Stimulated activated CD4-positive, alpha-beta T cell treated with anti-CD3 and anti-CD28 coated beads, TNF-alpha, amount 100 ng/mL, for 48 hours (primary cell): ENCODE data around the gene CACNA2D3.

Experiments used
- DNase-seq, 3 donors: peaks; one replicate each; pipeline ENCODE4 v3.0.0-alpha.2; 2020; ENCODE audit warnings: low read depth in 3 of 3

CACNA2D3 gene

GRCh38 chr3:54127499-54128056 is 5.2 kb downstream of the CACNA2D3 start:
- DNase-seq = no peak

GRCh38 chr3:54131026-54131605 is 8.8 kb downstream of the CACNA2D3 start:
- DNase-seq = no peak

- no peak for DNase-seq
These were observed 9.5 kb downstream of the CACNA2D3 start for GRCh38 chr3:54131890-54132289.

- no peak for DNase-seq
These were observed 10.3 kb downstream of the CACNA2D3 start for GRCh38 chr3:54132685-54133084.

DNA sequence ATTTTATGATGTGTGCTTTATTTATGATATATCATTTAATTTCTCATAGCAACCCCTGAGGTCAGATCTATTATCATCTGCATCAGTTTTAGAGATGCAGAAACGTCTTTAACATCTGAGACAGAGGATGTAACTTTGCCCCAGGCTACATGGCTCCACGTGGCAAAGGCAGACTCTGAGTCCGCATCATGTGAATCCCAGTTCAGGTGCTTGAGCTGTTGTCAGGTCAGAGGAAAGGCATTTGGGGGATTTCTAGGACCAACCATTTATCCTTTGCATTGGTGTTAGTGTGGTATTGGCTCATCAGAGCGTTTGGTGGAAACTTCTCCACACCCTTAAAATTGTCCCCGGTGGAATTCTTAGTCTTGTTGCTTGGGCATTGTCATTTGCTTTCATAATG is 10.8 kb downstream of the CACNA2D3 start:
- no peak for DNase-seq

- no peak for DNase-seq
These were observed 11.8 kb downstream of the CACNA2D3 start for GRCh38 chr3:54134155-54134554.

DNA sequence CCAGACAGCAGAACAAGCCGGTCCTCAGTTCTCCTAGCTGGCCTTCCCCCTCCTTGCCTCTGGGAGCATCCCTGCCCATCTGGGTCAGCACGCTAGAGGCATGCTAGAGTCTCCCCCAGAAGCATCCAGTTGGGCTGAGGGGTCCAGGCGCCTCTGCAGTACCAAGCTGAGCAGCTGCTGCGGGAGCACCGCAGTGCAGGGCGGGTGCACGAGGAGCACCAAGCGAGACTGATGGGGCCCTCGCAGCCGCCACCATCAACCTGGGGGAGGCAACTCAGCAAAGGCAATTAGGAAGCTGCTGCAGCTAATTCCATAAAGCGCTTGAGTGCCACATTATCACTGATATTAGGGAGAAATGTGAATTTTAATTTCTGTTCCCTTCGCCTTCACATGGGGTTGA is 12.4 kb downstream of the CACNA2D3 start:
- DNase-seq = no peak

DNA sequence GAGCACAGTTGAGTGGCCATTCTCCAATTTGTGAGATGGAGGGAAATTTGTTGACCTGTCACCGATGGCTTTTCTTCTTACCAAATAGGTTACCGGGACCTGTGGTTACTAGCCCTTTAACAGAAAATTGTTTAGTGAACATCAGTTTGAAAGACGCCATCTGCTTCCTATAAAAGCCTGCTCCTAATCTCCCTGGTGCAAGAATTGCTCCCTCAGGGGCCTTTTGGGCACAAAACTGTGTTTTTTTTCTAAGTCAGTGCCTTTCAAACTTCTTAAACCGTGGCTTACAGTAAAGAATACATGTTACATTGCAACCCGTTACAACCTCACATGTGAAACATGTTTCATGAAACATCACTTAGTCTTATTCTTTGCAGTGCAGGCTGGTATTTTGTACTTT is 15.0 kb downstream of the CACNA2D3 start:
- no peak for DNase-seq

DNA sequence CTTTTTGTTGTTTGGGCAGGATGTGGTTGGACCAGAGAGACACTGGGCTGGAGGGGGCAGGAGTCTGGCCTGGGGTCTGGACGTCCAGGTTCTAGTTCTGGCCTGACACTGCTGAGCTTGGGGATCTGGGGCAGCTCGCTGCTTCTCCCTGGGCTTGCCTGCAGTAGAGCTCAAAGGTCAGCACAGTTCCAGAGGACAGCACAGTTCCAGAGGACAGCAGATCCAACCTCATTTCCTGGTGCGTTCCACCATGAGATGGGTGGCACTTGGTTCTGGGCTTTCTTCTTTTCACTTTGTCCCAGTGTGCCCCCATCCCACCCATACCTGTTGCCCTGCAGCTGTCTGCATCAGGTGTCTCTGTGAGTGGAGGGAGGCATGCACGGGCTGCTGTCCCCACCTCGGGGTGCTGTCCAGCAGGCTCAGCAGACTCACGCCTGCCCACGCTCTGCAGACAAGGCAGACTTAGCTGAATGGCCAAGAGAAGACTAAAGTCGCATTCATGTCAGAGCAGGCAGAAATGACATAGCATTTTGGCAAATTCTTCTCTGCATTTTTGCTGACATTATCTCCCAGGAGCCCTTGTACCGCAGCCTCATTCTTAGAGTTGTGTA is 16.7 kb downstream of the CACNA2D3 start:
- DNase-seq = no peak

GRCh38 chr3:54139630-54140029 is 17.3 kb downstream of the CACNA2D3 start:
- no peak for DNase-seq

DNA sequence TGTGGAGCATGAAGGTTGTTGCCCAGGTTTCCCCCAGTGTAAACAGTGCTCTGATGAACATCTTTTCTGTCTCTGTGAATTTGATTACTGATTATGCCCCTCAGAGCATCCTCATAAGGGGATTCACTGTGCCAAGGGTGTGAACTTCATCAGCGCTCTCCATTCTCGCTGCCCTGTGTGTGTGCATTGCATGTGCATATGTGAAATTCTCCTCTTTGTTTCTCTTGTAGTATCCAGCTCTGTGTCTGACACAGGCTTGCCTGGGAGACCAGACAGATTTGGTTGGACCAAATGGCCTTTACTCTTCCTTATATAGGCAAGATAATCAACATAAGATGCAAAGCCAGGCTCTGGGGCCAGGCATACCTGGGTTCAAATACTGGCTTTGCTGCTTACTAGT is 21.9 kb downstream of the CACNA2D3 start:
- no peak for DNase-seq

- no peak for DNase-seq
These were observed 24.3 kb downstream of the CACNA2D3 start for GRCh38 chr3:54146506-54147239.

- DNase-seq = no peak
These were observed 28.6 kb downstream of the CACNA2D3 start for GRCh38 chr3:54150864-54151467.

- no peak for DNase-seq
These were observed 31.1 kb downstream of the CACNA2D3 start for GRCh38 chr3:54153477-54153876.

DNA sequence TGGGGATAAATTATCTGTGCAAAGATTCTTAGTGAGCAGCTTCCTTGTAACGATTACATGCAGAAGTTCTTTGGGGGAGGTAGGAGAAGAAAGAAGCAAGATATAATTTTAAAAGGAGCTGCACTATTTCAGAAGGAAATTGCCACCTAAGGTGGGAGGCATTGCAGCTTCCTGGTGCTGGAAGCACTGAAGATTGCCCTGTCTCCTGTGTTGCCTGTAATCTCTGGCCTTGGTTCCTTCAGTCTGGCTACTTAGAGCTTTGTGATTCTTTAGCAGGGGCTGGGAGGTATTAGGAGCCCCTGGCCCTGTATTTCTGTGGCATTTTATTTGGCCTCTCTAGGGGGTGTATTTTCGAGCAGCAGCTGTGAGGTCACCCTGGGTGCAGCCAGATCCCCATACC is 35.5 kb downstream of the CACNA2D3 start:
- no peak for DNase-seq

- no peak for DNase-seq
These were observed 37.6 kb downstream of the CACNA2D3 start for GRCh38 chr3:54159917-54160316.

GRCh38 chr3:54163441-54163840 is 41.1 kb downstream of the CACNA2D3 start:
- DNase-seq = no peak

GRCh38 chr3:54164192-54164975 is 42.0 kb downstream of the CACNA2D3 start:
- no peak for DNase-seq

DNA sequence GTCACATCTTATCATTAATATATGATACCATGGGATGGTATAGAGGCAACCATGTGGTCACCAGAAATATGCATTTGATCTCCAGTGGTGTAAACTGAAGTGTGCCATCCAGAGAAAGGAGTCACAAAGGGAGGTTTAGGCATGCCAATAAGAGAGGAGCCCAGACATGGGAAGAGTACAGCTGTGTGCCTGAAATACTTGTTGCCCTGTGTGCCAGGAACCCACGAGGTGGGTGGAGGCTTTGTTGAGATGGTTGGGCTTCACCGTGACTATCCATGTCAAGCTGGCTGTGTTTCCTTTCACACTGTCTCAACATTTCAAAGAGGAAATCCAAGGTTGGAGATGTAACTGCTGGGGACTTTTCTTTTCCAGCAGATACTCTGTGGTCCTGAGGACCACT is 43.5 kb downstream of the CACNA2D3 start:
- no peak for DNase-seq

DNA sequence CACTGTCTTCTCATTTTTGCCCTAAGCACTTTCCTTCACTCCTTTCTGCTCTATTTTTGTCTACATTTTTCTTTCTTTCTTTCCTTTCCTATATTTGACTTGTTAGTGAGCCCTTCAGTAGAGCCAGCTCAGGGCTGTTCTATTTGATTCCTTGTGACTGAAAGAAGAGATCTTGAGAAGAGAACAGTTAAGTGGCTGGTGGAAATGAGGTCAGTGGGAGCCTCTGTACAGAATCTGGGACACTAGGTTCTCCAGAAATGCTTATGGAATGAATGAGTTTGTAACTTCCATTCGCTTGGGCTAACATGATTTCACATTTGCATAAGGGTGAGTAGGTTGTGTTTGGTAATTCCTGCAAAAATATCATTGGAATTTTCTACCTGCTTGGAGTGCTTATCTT is 45.6 kb downstream of the CACNA2D3 start:
- no peak for DNase-seq

DNA sequence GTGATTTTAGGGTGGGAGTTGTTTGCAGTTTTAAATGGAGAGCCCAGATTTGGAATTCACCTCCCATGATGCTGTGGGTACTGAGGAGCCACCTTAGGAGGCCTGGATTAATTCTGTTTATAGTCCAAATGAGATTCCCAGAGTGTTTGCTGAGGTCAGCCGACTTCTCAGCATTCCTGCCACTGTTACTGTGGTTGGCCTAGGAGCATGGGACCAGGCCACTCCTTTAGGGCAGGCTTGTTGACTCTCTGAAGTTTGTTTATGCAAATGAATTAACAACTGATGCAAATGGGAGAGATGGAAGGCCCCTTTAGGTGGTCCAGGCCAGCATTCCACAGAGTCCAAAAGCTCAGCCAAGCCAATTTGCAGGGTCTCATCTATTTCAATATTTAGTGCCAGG is 46.1 kb downstream of the CACNA2D3 start:
- no peak for DNase-seq

- no peak for DNase-seq
These were observed 47.2 kb downstream of the CACNA2D3 start for GRCh38 chr3:54169524-54169923.
